Measurements from ENCODE around the gene DNAH6.

DNA sequence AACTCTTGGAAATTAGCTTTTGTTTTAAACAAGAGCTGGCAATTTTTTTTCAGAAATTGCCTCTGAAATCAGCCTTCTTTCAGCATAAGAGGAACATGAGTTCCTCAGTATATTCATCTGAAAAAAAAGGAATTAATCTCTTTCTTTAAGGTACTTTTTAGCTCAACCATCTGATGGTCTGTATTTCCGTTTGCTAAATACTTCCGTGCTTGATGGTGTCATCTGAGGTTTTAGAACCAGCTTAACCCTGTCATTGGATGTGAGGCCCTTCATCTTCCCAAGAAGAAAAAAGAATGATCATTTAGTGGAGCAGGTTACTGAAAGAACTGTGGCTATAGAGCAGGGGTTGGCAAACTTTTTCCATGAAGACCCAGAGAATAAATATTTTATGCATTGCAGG lies 189.6 kb downstream of the DNAH6 start:
- TF ChIP-seq YY1 (IDR thresholded peaks at IDR 0.05; ENCODE audit: low read depth, low read length) (no peak), CTCF (IDR thresholded peaks at IDR 0.05; ENCODE audit: control extremely low read depth in 1 of 3, insufficient read depth in 1 of 3, low read depth in 1 of 3, low read length in 3 of 3) (no peak), EZH2 (IDR thresholded peaks at IDR 0.05; ENCODE audit: low read depth, low read length, severe bottlenecking) (no peak), EP300 (IDR thresholded peaks at IDR 0.05; ENCODE audit: borderline replicate concordance in 1 of 2, low read depth in 2 of 2, low read length in 2 of 2) (no peak), HDAC2 (IDR thresholded peaks at IDR 0.05; ENCODE audit: borderline replicate concordance in 1 of 2, low read depth in 2 of 2, low read length in 2 of 2) (no peak), SP1 (IDR thresholded peaks at IDR 0.05; ENCODE audit: low read depth, low read length) (no peak), POLR2AphosphoS5 (IDR thresholded peaks at IDR 0.05; ENCODE audit: low read depth, low read length) (no peak), ZNF274 (IDR thresholded peaks at IDR 0.05; ENCODE audit: borderline replicate concordance, extremely low read depth, low read length) (no peak), CHD2 (IDR thresholded peaks at IDR 0.05; ENCODE audit: low read length) (no peak), GABPA (IDR thresholded peaks at IDR 0.05; ENCODE audit: borderline replicate concordance, insufficient read depth, low read length) (no peak), TAF1 (IDR thresholded peaks at IDR 0.05; ENCODE audit: low read depth, low read length) (no peak), FOSL1 (IDR thresholded peaks at IDR 0.05; ENCODE audit: insufficient read depth, low read depth, low read length) (no peak)
- TF ChIP-seq, protein P1, sequence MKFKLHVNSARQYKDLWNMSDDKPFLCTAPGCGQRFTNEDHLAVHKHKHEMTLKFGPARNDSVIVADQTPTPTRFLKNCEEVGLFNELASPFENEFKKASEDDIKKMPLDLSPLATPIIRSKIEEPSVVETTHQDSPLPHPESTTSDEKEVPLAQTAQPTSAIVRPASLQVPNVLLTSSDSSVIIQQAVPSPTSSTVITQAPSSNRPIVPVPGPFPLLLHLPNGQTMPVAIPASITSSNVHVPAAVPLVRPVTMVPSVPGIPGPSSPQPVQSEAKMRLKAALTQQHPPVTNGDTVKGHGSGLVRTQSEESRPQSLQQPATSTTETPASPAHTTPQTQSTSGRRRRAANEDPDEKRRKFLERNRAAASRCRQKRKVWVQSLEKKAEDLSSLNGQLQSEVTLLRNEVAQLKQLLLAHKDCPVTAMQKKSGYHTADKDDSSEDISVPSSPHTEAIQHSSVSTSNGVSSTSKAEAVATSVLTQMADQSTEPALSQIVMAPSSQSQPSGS (IDR thresholded peaks at IDR 0.05; ENCODE audit: low read length) = no peak
